ENCODE results near the gene SGCG.
"Not testable (repeated sequence)": the region's sequence is repeated elsewhere in the genome, so short reads cannot be mapped to it uniquely, and the experiment has no call there.

SGCG gene

GRCh38 chr13:23141964-23142363, 38.8 kb upstream of the SGCG start:
- no peak overlapping the region for H3K4me3 ChIP-seq (ENCODE audit: low read length, poor library complexity, severe bottlenecking)
- no peaks in the 10 kb centered on the region for H3K4me1 ChIP-seq (ENCODE audit: insufficient read depth, low read length, poor library complexity, severe bottlenecking)
- no peaks in the 10 kb centered on the region for H3K9me2 ChIP-seq (replicated peaks; ENCODE audit: low read depth, low read length)
- H3K79me2 ChIP-seq (ENCODE audit: insufficient read depth, low read length) = no peaks in the 10 kb centered on the region
- H2AFZ ChIP-seq (ENCODE audit: low read length) = no peak overlapping the region
- no peaks in the 10 kb centered on the region for H4K20me1 ChIP-seq (ENCODE audit: insufficient read depth, low read length, poor library complexity, severe bottlenecking)
- no peaks in the 10 kb centered on the region; the same call in 1 of the 2 replicates for H3K9me3 ChIP-seq (ENCODE audit: insufficient read depth, low read depth, low read length)
- H3K9ac ChIP-seq (ENCODE audit: low read depth, low read length, poor library complexity, severe bottlenecking) = no peak overlapping the region
- no peaks in the 10 kb centered on the region for H3K36me3 ChIP-seq (ENCODE audit: insufficient read depth, low read length)
- no peaks in the 10 kb centered on the region for H3K27me3 ChIP-seq (ENCODE audit: insufficient read depth, low read length, poor library complexity, severe bottlenecking)
- H3F3A ChIP-seq (ENCODE audit: low read depth) = no peaks in the 10 kb centered on the region
- H3K4me2 ChIP-seq (ENCODE audit: low read depth, low read length, poor library complexity, severe bottlenecking) = no peak overlapping the region
- no peak for TF ChIP-seq EZH2phosphoT487 (IDR thresholded peaks at IDR 0.05; ENCODE audit: borderline replicate concordance)

GRCh38 chr13:23142607-23143006, 38.2 kb upstream of the SGCG start:
- not testable (repeated sequence) for H3K9me3 ChIP-seq (ENCODE audit: insufficient read depth, low read depth, low read length); H3K36me3 ChIP-seq (ENCODE audit: insufficient read depth, low read length); H3K27me3 ChIP-seq (ENCODE audit: insufficient read depth, low read length, poor library complexity, severe bottlenecking)

GRCh38 chr13:23144431-23144830, 36.3 kb upstream of the SGCG start:
- TF ChIP-seq CTCF (conservative IDR thresholded peaks at IDR 0.05; ENCODE audit: low read length) (no peak), EZH2phosphoT487 (IDR thresholded peaks at IDR 0.05; ENCODE audit: borderline replicate concordance) (no peak)
- Histone ChIP-seq H3K4me3 (ENCODE audit: low read length, poor library complexity, severe bottlenecking) (no peak overlapping the region), H3K4me1 (ENCODE audit: insufficient read depth, low read length, poor library complexity, severe bottlenecking) (no peaks in the 10 kb centered on the region), H3K36me3 (ENCODE audit: insufficient read depth, low read length) (no peaks in the 10 kb centered on the region), H3K27me3 (ENCODE audit: insufficient read depth, low read length, poor library complexity, severe bottlenecking) (no peaks in the 10 kb centered on the region), H4K20me1 (ENCODE audit: insufficient read depth, low read length, poor library complexity, severe bottlenecking) (no peaks in the 10 kb centered on the region), H3F3A (ENCODE audit: low read depth) (no peaks in the 10 kb centered on the region), H3K4me2 (ENCODE audit: low read depth, low read length, poor library complexity, severe bottlenecking) (no peak overlapping the region), H3K9me2 (replicated peaks; ENCODE audit: low read depth, low read length) (no peaks in the 10 kb centered on the region), H3K9ac (ENCODE audit: low read depth, low read length, poor library complexity, severe bottlenecking) (no peak overlapping the region), H3K9me3 (ENCODE audit: insufficient read depth, low read depth, low read length) (no peaks in the 10 kb centered on the region; the same call in 1 of the 2 replicates), H3K79me2 (ENCODE audit: insufficient read depth, low read length) (no peaks in the 10 kb centered on the region), H2AFZ (ENCODE audit: low read length) (no peak overlapping the region)

More at GRCh38 chr13:23142607-23143006, 38.2 kb upstream of the SGCG start:
- H4K20me1 ChIP-seq (ENCODE audit: insufficient read depth, low read length, poor library complexity, severe bottlenecking); H3K79me2 ChIP-seq (ENCODE audit: insufficient read depth, low read length); H2AFZ ChIP-seq (ENCODE audit: low read length); H3F3A ChIP-seq (ENCODE audit: low read depth); H3K9me2 ChIP-seq (replicated peaks; ENCODE audit: low read depth, low read length); H3K4me1 ChIP-seq (ENCODE audit: insufficient read depth, low read length, poor library complexity, severe bottlenecking); H3K9ac ChIP-seq (ENCODE audit: low read depth, low read length, poor library complexity, severe bottlenecking); H3K4me3 ChIP-seq (ENCODE audit: low read length, poor library complexity, severe bottlenecking); H3K4me2 ChIP-seq (ENCODE audit: low read depth, low read length, poor library complexity, severe bottlenecking): not testable (repeated sequence)

GRCh38 chr13:23146006-23146405, 34.8 kb upstream of the SGCG start:
- no peaks in the 10 kb centered on the region for H3F3A ChIP-seq (ENCODE audit: low read depth)
- no peak for TF ChIP-seq CTCF (conservative IDR thresholded peaks at IDR 0.05; ENCODE audit: low read length)
- no peak for TF ChIP-seq EZH2phosphoT487 (IDR thresholded peaks at IDR 0.05; ENCODE audit: borderline replicate concordance)
- no peak overlapping the region for H3K4me2 ChIP-seq (ENCODE audit: low read depth, low read length, poor library complexity, severe bottlenecking)
- no peak overlapping the region for H3K4me3 ChIP-seq (ENCODE audit: low read length, poor library complexity, severe bottlenecking)
- no peaks in the 10 kb centered on the region for H3K36me3 ChIP-seq (ENCODE audit: insufficient read depth, low read length)
- no peaks in the 10 kb centered on the region for H3K9me2 ChIP-seq (replicated peaks; ENCODE audit: low read depth, low read length)
- no peaks in the 10 kb centered on the region for H3K27me3 ChIP-seq (ENCODE audit: insufficient read depth, low read length, poor library complexity, severe bottlenecking)
- no peak overlapping the region for H3K9ac ChIP-seq (ENCODE audit: low read depth, low read length, poor library complexity, severe bottlenecking)
- H3K9me3 ChIP-seq (ENCODE audit: insufficient read depth, low read depth, low read length) = no peaks in the 10 kb centered on the region
- no peaks in the 10 kb centered on the region for H3K79me2 ChIP-seq (ENCODE audit: insufficient read depth, low read length)
- H2AFZ ChIP-seq (ENCODE audit: low read length) = no peak overlapping the region
- H3K4me1 ChIP-seq (ENCODE audit: insufficient read depth, low read length, poor library complexity, severe bottlenecking) = no peaks in the 10 kb centered on the region
- H4K20me1 ChIP-seq (ENCODE audit: insufficient read depth, low read length, poor library complexity, severe bottlenecking) = no peaks in the 10 kb centered on the region

Data from Loucy (cell line).